ENCODE data around the gene TPST2. TPM values are rescaled to one million over a fixed set of nuclear protein-coding genes. Genes with fewer than 3 reads are reported as not detected.

Gene TPST2
- total and polyA plus RNA-seq, 2 of the 4 experiments (the other 2 are of a cell fraction) = 42.5 to 63.6 TPM

- Histone ChIP-seq H3K27me3 (ENCODE audit: control insufficient read depth, insufficient read depth, low read length) (peaks cover 16% of the 10 kb centered on the region), H3K23ac (ENCODE audit: low read depth, low read length) (no peak overlapping the region), H2AK9ac (replicated peaks; ENCODE audit: low read depth, low read length, poor library complexity) (no peak overlapping the region), H3K27ac (ENCODE audit: insufficient read depth, low read length) (no peak overlapping the region), H3K9me3 (ENCODE audit: control insufficient read depth, insufficient read depth, low read length) (no peaks in the 10 kb centered on the region), H3K14ac (replicated peaks; ENCODE audit: low read depth, low read length) (no peak overlapping the region), H2BK5ac (ENCODE audit: low read depth, low read length, poor library complexity, severe bottlenecking) (no peak overlapping the region), H3K9ac (ENCODE audit: low read depth, low read length) (no peak overlapping the region), H3K56ac (ENCODE audit: extremely low read depth, insufficient read depth, low read length) (no peak overlapping the region), H2AK5ac (ENCODE audit: low read depth, low read length) (no peak overlapping the region), H3K4ac (ENCODE audit: low read depth, low read length) (no peak overlapping the region), H2BK120ac (ENCODE audit: low read depth, low read length) (no peak overlapping the region), H4K20me1 (ENCODE audit: insufficient read depth, low read length) (no peaks in the 10 kb centered on the region), H2BK20ac (ENCODE audit: low read depth, low read length) (no peak overlapping the region), H3K4me1 (ENCODE audit: control insufficient read depth, insufficient read depth, low read length) (no peaks in the 10 kb centered on the region), H4K5ac (ENCODE audit: low read depth, low read length) (no peak overlapping the region), H3K36me3 (ENCODE audit: control insufficient read depth, insufficient read depth, low read length) (no peaks in the 10 kb centered on the region), H3K18ac (ENCODE audit: low read depth, low read length) (no peak overlapping the region), H3K9me1 (ENCODE audit: insufficient read depth, low read length) (no peaks in the 10 kb centered on the region), H3K79me1 (ENCODE audit: low read depth in 1 of 2, low read length in 2 of 2) (no peaks in the 10 kb centered on the region), H3K4me3 (ENCODE audit: insufficient read depth, low read depth, low read length) (no peak overlapping the region), H4K8ac (ENCODE audit: low read depth in 2 of 2, low read length in 2 of 2) (no peak overlapping the region), H2BK15ac (ENCODE audit: low read depth, low read length) (no peak overlapping the region), H3K4me2 (ENCODE audit: low read depth, low read length) (no peak overlapping the region), H2AFZ (replicated peaks; ENCODE audit: low read length, poor library complexity) (no peak overlapping the region), H4K91ac (ENCODE audit: insufficient read depth, low read depth, low read length) (no peak overlapping the region)
- WGBS, 2 experiments (ENCODE audit: extremely low coverage in 2 of 2, insufficient read length in 1 of 2) = no CpG with 5 or more reads among the region's 2 CpGs
- intact Hi-C loops (cut with micrococcal nuclease) (no loop called here), in situ Hi-C loops (cut with MboI; ENCODE audit: low sequenced_read_pairs) (no loop called here), dilution Hi-C loops (cut with HindIII; ENCODE audit: low sequenced_read_pairs, unreplicated experiment) (no loop called here)
- ChIA-PET POLR2A (ENCODE audit: unreplicated experiment) (no interaction called here), CTCF (interaction anchor here (0.6 kb wide), 1 partner anchor 54 kb away, joined by 3 read pairs; no protein-coding TSS in a partner anchor)
- BruUV-seq (replicated peaks) = no TSS peak
- ATAC-seq (ENCODE audit: low read depth) = no peak
- TF ChIP-seq USF2 (IDR thresholded peaks at IDR 0.05; ENCODE audit: low read depth, low read length) (no peak), RFX5 (IDR thresholded peaks at IDR 0.05; ENCODE audit: low read depth, low read length) (no peak), CHD1 (IDR thresholded peaks at IDR 0.05; ENCODE audit: low read depth, low read length) (no peak), CEBPB (IDR thresholded peaks at IDR 0.05; ENCODE audit: low read depth, low read length) (no peak), MAFK (IDR thresholded peaks at IDR 0.05; ENCODE audit: low read depth, low read length) (no peak), MXI1 (IDR thresholded peaks at IDR 0.05; ENCODE audit: borderline replicate concordance, low read depth, low read length) (no peak), FOS (IDR thresholded peaks at IDR 0.05; ENCODE audit: low read depth, low read length) (no peak), NFE2L2 (IDR thresholded peaks at IDR 0.05; ENCODE audit: low read depth, low read length) (no peak), BHLHE40 (IDR thresholded peaks at IDR 0.05; ENCODE audit: low read depth, low read length) (no peak), RAD21 (IDR thresholded peaks at IDR 0.05; ENCODE audit: low read length) (no peak)
- no peak for DNase-seq
Observed at GRCh38 chr22:26635117-26635516, 45.2 kb upstream of the TPST2 start.
